ENCODE data around the gene KLF16.

DNA sequence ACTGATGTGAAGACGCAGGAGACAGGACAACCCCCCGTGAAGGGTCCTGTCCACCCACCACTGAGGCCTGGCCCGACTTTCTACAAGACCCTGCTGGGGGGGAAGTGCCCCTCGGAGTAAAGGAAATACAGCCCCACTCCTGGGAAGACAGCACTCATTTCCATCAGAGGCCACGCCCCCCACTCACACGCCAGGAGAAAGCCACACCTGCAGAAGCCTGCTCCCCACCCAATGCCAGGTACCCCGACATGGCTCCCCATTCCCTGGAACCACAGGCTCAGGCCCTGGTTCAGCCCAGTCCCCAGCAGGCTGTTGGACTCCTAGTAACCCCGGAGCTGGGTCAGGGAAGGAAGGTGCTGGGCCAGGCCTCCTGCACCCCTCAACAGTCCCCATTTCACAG is 40.4 kb downstream of the KLF16 start:
- TF ChIP-seq, protein P1, sequence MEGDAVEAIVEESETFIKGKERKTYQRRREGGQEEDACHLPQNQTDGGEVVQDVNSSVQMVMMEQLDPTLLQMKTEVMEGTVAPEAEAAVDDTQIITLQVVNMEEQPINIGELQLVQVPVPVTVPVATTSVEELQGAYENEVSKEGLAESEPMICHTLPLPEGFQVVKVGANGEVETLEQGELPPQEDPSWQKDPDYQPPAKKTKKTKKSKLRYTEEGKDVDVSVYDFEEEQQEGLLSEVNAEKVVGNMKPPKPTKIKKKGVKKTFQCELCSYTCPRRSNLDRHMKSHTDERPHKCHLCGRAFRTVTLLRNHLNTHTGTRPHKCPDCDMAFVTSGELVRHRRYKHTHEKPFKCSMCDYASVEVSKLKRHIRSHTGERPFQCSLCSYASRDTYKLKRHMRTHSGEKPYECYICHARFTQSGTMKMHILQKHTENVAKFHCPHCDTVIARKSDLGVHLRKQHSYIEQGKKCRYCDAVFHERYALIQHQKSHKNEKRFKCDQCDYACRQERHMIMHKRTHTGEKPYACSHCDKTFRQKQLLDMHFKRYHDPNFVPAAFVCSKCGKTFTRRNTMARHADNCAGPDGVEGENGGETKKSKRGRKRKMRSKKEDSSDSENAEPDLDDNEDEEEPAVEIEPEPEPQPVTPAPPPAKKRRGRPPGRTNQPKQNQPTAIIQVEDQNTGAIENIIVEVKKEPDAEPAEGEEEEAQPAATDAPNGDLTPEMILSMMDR (IDR thresholded peaks at IDR 0.05; ENCODE audit: low read length) = no peak
- no peak for TF ChIP-seq EZH2phosphoT487 (IDR thresholded peaks at IDR 0.05; ENCODE audit: low read length)

All from MM.1S (cell line).